Loucy (cell line): Measurements from ENCODE around the gene VRK2.

Source experiments
- H2AFZ ChIP-seq: fragments of 200-600 bp; sonication (generic); 2 replicates; pipeline ENCODE4 v1.6.0; 2016; ENCODE audit warnings: antibody characterized with exemption, mild to moderate bottlenecking, low read length, moderate library complexity
- H3F3A ChIP-seq: fragments of 200-600 bp; 2 replicates; pipeline ENCODE4 v1.6.0; 2016; ENCODE audit warnings: antibody characterized with exemption, low read depth, mild to moderate bottlenecking
- H3K27me3 ChIP-seq: fragments of 200-600 bp; sonication (generic); 2 replicates; pipeline ENCODE4 v1.6.1; 2014; ENCODE audit warnings: low read length, mild to moderate bottlenecking; ENCODE audit not compliant: insufficient read depth, poor library complexity, severe bottlenecking
- H3K36me3 ChIP-seq: fragments of 200-600 bp; sonication (generic); 2 replicates; pipeline ENCODE4 v1.6.1; 2016; ENCODE audit warnings: low read length; ENCODE audit not compliant: insufficient read depth
- H3K4me1 ChIP-seq: fragments of 200-600 bp; sonication (generic); 2 replicates; pipeline ENCODE4 v1.5.1; 2014; ENCODE audit warnings: low read length, mild to moderate bottlenecking; ENCODE audit not compliant: insufficient read depth, poor library complexity, severe bottlenecking
- H3K4me2 ChIP-seq: fragments of 200-600 bp; sonication (generic); 2 replicates; pipeline ENCODE4 v1.6.0; 2014; ENCODE audit warnings: antibody characterized with exemption, low read length, low read depth, mild to moderate bottlenecking; ENCODE audit not compliant: poor library complexity, severe bottlenecking
- H3K4me3 ChIP-seq: fragments of 200-600 bp; sonication (generic); 2 replicates; pipeline ENCODE4 v1.5.1; 2014; ENCODE audit warnings: low read length, mild to moderate bottlenecking, mixed read lengths; ENCODE audit not compliant: poor library complexity, severe bottlenecking
- H3K79me2 ChIP-seq: fragments of 200-600 bp; sonication (generic); 2 replicates; pipeline ENCODE4 v1.6.1; 2014; ENCODE audit warnings: low read length; ENCODE audit not compliant: insufficient read depth
- H3K9ac ChIP-seq: fragments of 200-600 bp; sonication (generic); 2 replicates; pipeline ENCODE4 v1.6.0; 2014; ENCODE audit warnings: mild to moderate bottlenecking, low read depth, low read length, moderate library complexity; ENCODE audit not compliant: poor library complexity, severe bottlenecking
- H3K9me2 ChIP-seq: fragments of 200-600 bp; sonication (generic); replicated peaks from 2 replicates; pipeline ENCODE4 v1.6.1; 2016; ENCODE audit warnings: low read depth, low read length, mixed read lengths
- H3K9me3 ChIP-seq: fragments of 200-600 bp; sonication (generic); 2 replicates; pipeline ENCODE4 v1.6.1; 2014; ENCODE audit warnings: mild to moderate bottlenecking, antibody characterized with exemption, low read length, low read depth; ENCODE audit not compliant: insufficient read depth
- H4K20me1 ChIP-seq: fragments of 200-600 bp; sonication (generic); 2 replicates; pipeline ENCODE4 v1.6.0; 2014; ENCODE audit warnings: antibody characterized with exemption, low read length, mild to moderate bottlenecking; ENCODE audit not compliant: insufficient read depth, poor library complexity, severe bottlenecking
- EZH2phosphoT487 ChIP-seq: fragments of 200-600 bp; IDR thresholded peaks from 2 replicates; pipeline ENCODE4 v1.6.1; 2018; ENCODE audit warnings: antibody characterized with exemption, mild to moderate bottlenecking, moderate library complexity, borderline replicate concordance
- TF ChIP-seq, protein P1 (sequence below): fragments of 200-600 bp; sonication (generic); conservative IDR thresholded peaks from 2 replicates; pipeline ENCODE4 v1.5.1; 2014; ENCODE audit warnings: mild to moderate bottlenecking, antibody characterized with exemption, low read length

VRK2 gene

DNA sequence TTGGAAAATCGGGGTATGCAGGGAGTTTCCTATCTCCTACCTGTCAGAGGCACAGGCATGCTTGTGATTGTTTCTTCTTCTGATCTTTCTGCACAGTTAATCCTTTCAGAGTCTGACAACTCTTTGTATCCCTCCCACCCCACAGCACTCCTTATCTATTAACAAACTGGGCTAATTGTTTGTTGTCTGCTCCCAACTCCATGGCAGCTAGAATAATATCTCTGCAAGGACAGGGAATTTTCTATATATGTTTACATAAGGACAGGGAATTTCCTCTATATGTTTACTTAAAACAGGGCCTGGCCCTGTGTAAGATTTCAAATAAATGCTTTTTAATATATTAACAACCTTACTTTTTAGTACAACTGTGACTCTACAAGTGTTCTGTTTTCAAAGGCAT, 36.0 kb upstream of the VRK2 start:
- H3K79me2 ChIP-seq, result no peaks in the 10 kb centered on the region
- TF ChIP-seq, protein P1, sequence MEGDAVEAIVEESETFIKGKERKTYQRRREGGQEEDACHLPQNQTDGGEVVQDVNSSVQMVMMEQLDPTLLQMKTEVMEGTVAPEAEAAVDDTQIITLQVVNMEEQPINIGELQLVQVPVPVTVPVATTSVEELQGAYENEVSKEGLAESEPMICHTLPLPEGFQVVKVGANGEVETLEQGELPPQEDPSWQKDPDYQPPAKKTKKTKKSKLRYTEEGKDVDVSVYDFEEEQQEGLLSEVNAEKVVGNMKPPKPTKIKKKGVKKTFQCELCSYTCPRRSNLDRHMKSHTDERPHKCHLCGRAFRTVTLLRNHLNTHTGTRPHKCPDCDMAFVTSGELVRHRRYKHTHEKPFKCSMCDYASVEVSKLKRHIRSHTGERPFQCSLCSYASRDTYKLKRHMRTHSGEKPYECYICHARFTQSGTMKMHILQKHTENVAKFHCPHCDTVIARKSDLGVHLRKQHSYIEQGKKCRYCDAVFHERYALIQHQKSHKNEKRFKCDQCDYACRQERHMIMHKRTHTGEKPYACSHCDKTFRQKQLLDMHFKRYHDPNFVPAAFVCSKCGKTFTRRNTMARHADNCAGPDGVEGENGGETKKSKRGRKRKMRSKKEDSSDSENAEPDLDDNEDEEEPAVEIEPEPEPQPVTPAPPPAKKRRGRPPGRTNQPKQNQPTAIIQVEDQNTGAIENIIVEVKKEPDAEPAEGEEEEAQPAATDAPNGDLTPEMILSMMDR, result no peak
- no peak for TF ChIP-seq EZH2phosphoT487
- H4K20me1 ChIP-seq, result no peaks in the 10 kb centered on the region
- H3K9ac ChIP-seq, result no peak overlapping the region
- no peaks in the 10 kb centered on the region for H3K4me1 ChIP-seq
- no peaks in the 10 kb centered on the region for H3K9me2 ChIP-seq
- H3K27me3 ChIP-seq, result no peaks in the 10 kb centered on the region
- no peaks in the 10 kb centered on the region for H3K36me3 ChIP-seq
- H3K4me3 ChIP-seq, result no peak overlapping the region
- H3F3A ChIP-seq, result no peaks in the 10 kb centered on the region
- H3K9me3 ChIP-seq, result no peaks in the 10 kb centered on the region
- H3K4me2 ChIP-seq, result no peak overlapping the region
- no peak overlapping the region for H2AFZ ChIP-seq

DNA sequence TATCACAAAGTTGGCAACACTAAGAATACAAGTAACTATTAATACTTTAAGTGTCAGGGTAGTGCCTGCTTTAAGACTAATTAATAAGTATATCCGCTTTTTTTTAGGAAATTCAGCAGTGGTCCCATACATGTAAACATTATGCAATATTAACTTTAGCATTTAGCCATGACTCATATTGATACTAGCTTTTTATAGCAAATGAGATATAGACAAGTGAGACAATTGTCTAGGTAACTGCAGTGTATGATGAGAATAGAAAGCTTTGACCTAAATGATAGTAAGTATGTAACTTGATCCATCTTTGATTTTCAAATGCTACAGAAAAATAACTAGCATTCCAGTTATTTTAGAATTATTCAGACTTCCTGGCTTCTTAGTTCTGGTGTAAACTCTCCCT, 27.4 kb upstream of the VRK2 start:
- Histone ChIP-seq H3K9me2 (no peaks in the 10 kb centered on the region), H3K27me3 (no peaks in the 10 kb centered on the region), H3F3A (no peaks in the 10 kb centered on the region), H2AFZ (no peak overlapping the region), H3K36me3 (no peaks in the 10 kb centered on the region), H3K4me2 (no peak overlapping the region), H4K20me1 (no peaks in the 10 kb centered on the region), H3K4me3 (no peak overlapping the region), H3K79me2 (no peaks in the 10 kb centered on the region), H3K9me3 (no peaks in the 10 kb centered on the region), H3K4me1 (no peaks in the 10 kb centered on the region), H3K9ac (no peak overlapping the region)
- TF ChIP-seq EZH2phosphoT487, result no peak
- TF ChIP-seq, protein P1, result no peak

DNA sequence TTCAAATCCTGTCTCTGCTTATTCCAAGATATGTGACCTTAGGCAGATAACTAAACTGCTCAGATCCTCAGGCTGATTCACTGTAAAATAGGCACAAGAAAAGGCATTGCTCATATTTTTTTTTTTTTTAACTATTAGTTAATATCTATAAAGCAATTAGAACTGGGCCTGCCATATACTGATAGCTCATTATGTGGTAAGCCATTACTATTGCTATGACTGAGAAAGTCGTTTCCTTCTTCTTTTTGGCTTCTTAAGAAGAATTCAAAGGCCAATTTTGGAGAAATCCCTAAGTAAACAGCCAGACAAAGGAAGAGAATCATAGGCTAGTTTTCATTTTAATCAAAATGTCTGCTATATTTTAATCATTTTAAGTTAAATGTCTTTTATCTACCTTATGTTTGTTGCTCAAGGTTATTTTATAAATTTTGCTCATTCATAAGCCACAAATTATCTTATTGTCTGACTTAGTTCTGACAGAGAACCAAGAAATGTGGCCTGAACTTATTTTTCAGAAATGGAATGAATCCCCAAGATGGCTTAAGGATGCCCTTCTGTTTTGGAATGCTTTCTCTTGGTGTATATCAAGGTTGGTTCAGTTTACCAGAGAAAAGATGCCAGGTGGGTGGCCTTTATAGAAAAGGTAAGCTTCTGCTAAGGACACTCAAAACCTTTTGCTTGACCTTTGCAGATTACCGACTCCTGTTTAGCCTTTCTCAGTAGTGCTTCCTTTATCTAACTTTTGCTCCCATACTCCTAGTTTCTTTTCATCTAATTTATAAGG, 21.3 kb upstream of the VRK2 start:
- no peak overlapping the region for H3K4me3 ChIP-seq
- TF ChIP-seq, protein P1, result no peak
- no peak for TF ChIP-seq EZH2phosphoT487
- H3F3A ChIP-seq, result no peaks in the 10 kb centered on the region

More for the DNA sequence above, 21.3 kb upstream of the VRK2 start:
- no peaks in the 10 kb centered on the region for H3K79me2 ChIP-seq
- H3K36me3 ChIP-seq, result no peaks in the 10 kb centered on the region
- no peak overlapping the region for H3K4me2 ChIP-seq
- H3K27me3 ChIP-seq, result no peaks in the 10 kb centered on the region
- no peaks in the 10 kb centered on the region for H4K20me1 ChIP-seq
- H3K9me3 ChIP-seq, result no peaks in the 10 kb centered on the region
- H2AFZ ChIP-seq, result no peak overlapping the region
- no peaks in the 10 kb centered on the region for H3K9me2 ChIP-seq
- no peaks in the 10 kb centered on the region for H3K4me1 ChIP-seq
- no peak overlapping the region for H3K9ac ChIP-seq
